Stimulated activated CD8-positive, alpha-beta memory T cell treated with anti-CD3 and anti-CD28 coated beads, Interleukin-15, amount 100 ng/mL, for 1 hour (primary cell): Measurements from ENCODE around the gene ROR2.
"Not testable (repeated sequence)": the region's sequence is repeated elsewhere in the genome, so short reads cannot be mapped to it uniquely, and the experiment has no call there.

Experiments used
- DNase-seq: peaks from one replicate; pipeline ENCODE4 v3.0.0-alpha.2; 2020; ENCODE audit warnings: low read depth

The ROR2 gene

DNA sequence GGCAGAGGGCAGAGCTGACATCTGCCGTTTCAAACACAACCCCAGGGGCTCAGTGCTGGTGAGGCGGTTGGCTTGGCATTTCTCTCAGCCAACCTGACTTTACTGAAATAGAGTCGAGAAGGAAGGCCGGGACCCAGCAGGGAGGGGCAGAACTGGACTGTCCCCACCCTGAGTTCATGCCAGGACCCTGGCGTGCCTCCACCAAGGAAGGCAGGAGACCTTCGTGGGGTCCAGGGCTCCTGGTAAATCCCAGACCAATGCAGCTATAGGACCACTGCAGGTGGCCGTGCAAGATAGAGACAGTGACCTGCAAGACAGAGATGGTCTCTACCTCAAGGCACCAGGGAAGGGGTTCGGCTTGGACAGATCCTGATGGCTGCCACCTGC lies 132.9 kb downstream of the ROR2 start:
- DNase-seq: no peak

DNA sequence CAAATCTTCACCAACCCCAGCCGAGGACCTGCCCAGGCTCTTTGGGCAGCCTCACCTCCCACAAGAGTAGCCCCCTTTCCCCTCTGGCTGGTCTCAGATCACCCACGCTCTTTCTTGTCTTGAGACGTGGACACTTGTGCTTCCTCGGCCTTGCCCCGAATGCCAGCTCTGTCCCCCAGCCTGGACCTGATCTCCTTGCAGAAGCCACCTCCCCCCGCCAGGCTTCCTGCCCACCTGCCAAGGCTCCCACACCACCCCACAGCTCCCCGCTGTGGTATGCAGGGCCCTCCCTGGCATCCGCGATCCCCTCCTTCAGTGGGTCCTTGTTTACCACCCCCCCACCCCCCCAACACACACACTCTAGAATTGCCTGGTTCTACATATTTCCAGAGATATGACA lies 133.7 kb downstream of the ROR2 start:
- DNase-seq: no peak

DNA sequence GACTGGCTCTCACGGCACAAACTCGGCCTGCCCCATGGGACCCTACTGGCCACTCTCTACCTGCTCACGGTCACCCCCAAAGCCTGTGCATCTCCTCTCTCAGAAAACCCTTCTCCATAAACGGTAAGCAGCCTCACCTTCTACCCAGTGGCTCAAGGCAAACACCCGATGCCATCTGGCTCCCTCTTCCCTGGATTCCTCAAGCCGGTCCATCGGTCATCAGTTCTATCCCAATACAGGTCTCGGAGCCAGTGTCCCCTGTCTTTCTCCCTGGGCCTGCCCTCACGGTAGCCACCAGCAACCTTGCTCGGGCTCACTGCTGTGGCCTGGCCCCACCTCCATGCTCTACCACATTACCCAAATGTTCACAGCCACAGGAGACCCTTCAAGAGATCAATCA lies 134.1 kb downstream of the ROR2 start:
- no peak for DNase-seq

DNA sequence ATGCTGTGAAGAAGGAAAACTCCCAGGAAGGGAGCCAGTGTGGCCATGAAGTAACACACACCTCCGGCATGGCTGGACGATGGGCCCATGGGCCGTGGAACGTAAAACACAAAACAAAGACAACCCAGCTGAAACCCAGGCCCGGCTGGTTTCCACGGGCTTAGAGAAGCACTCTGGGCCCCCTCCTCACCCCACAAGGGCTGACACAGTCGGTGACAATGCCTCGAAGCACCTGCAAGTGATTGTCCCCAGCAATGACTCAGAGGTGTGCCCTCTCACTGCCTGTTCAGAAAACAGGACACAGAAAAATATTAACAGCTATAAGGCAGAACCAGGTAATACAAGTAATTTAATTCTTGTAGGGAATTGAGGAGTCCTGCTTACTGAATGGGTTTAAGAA lies 135.3 kb downstream of the ROR2 start:
- DNase-seq: no peak

DNA sequence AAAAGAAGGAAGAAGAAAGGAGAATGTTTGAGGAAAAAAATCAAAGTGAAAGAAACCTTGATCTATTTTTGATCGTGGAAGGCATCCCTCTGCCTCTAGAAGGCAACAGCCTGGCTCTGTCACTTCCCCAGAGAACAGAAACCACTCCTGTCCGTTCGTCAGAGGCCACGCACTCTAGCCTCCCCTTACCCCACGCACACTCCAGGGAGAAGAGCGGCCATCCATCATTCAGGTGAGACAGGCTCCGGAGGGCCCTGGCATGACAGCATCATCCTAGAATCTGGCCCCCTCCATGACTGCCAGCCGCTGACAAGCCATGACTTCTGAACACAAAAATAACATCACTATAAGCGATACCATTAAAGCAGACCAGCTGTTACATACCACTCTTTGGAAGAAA lies 135.8 kb downstream of the ROR2 start:
- no peak for DNase-seq

DNA sequence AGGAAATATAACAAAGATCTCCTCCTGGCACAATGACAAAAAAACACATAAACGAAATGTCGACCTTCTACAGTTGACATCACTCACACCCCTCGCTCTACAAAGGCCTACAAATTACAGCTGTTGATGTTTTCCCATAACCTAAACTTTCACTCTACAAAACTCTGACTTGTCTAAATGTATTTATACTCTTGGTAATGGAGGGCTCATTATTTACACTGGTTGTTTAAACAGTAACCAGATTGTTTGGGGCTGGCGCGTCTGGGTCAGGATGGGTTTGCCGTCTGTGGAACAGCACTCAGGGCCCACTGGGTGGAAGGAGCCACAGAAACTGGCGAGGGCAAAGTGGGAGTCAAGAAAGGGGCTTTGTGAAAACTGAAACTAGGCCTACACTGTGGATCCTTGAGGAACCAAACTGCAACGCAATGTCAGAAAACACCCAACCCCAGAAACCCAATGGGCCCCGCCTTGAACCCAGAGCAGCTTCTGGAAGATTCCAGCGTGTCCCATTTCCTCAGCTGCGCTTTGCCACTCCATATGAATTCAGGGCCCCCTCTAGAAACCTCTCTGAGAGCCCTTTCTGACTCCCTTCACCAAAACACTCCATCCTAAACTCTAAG lies 136.7 kb downstream of the ROR2 start:
- DNase-seq: no peak

DNA sequence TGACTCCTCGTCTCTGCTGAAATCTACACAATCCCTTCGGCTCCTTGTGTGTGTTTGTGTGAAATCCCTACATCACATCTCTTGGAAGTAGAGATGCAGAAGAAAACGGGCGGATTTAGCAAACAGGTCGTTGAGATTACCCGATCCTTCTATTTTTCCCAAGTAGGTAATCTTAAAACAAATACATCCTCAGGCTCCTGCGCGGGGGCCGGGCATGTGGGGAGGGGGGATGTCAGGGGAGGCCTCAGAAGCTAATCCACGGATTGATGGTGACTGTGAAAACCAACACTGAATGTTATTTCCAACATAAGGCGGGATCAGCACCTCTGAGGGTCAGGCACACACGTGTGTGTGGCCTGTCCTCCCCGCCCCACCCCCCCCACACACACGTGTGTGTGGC lies 137.8 kb downstream of the ROR2 start:
- no peak for DNase-seq

DNA sequence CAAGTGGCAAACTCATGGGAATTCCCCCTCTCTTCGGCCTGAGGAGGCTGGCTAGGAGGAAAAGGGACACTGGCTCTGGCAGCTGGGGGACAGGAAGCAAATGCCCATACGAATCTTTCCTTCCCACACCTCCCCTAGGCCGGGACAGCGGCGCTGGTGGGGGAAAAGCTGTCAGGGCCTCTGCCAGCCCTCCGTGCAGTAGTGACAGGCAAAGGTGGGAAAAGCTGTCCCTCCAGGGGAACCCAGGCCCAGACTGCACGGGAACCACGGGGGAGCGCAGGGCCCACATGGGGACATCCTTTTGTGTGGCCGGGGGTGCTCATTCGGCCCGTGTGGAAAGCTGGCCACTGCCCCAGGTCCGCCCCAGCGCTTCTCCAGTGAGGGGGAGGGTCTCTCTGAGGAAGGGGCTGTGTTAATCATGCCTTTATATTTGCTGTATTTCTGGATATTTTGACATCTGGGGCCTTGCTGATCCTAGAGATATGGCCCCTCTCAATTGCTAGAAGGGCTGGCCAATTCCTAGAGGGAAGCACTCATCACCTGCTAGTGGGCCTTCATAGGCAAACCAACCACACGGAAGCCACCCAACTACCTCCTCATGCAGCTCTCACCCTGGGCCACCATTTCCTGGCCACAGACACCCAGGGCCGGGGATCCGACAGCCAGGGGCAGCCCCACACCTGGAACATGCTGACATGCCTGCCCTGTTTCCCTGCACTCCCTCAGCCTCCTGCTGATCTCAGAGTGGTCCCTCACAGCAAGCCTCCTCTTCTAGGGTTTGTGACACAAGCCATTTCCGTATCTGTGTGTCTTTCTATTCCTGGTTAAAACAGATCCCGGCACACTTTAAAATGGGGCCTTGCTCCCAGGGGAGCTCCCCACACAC lies 138.8 kb downstream of the ROR2 start:
- no peak for DNase-seq

DNA sequence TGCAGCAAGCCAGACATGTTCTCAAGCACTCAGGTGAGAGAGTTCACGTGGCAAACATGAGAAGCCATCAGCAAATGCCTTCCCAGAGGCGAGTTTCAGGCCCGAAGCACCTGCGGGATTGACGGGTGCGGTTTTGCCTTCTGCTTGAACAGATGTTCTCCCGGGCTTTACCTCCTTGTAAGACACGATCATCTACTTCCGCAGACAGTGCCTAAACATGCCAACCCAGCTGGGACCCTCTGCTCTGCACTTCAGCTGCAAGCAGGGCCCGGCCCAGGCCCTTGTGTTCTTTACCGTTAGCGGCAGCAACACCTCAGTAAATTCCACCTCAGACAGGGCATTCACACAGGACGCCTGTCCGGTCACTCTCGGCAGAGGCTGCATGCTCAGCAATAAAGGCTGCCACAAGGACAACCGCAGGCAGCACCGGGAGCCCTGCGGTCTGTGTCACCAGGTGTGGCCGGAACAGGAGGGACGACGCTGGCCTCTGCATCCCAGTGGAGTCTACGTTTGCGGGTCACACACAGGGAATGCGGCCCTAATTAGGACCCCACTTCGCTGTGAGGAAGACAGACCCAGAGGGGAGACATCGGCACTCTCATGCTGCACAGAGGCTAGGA lies 139.6 kb downstream of the ROR2 start:
- DNase-seq: no peak

DNA sequence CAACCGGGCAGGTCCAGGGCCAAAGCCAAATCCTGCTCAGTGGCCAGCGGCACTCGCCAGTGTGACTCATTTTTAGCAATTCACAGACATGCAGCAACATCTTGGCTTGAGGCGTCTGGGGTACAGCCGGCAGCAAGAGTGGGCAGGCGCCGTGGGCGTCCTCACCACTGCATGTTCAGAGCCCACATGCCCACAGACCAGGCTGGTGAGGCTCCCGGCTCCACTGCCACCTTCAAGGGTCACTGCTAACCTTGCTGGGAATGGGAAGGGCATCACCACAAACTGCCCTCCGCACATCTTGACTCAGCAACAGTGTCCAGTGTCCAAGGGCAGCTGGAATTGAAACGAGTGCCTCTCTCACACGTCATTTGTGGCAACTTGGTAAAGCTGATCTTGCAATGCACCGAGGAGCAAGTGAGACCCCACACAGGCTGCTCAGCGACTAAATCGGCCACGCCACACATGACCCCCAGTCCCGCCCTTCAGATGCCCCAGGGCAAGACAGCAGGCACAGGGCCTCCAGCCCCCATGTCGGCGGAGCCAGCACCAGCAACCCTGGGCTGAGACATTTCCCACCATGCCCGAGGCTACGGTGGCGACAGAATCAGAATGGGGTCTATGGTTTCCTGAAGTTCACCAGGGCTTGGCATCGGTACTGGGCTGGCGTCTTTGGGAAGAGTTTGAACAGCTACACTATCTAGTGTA lies 140.3 kb downstream of the ROR2 start:
- DNase-seq: no peak

DNA sequence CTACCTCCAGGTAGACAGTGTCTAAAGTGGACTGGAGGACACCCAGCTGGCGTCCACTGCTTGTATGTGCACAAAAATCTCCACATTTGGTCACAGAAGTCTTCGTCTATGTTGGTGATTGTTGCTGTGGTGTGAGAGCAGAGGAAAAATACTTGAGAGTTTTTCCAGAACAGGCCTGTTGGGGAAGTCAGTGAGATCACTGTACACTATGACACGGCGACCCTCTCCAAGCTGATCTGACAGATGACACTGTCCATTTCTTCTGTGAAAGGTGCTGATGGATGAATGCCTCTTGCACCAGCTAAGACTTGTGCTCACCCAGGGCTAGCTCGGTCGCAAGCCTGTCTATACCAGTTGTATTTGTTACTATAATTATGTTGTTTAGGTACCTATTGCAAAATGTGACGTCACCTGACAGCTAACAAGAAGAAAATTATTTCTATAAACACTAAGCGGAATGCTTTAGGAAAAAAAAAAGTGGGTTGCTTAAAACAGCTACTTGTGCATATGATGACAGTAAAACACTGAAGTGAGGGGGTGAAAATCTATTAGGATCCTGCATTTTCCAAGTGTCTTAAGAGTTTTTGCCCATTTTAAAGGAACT lies 142.3 kb downstream of the ROR2 start:
- DNase-seq: no peak

DNA sequence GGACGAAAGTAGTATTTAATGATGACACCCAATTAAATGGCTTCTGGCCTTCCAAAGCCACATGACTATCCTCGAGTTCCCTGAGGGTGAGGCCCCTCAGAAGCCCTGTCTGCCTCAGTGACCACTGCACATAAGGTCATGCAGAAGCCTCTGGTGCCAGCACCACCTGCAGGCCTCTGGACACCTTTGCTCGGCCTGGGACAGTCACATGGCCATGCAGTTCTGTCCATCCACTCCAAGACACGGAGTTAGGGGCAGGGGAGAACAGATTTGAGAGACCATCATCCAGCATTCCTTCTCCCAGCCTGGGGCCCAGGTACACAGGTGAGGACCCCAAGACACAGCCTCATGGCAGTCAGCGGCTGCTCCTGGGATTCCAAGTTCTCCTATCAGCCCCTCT lies 145.0 kb downstream of the ROR2 start:
- DNase-seq: no peak

DNA sequence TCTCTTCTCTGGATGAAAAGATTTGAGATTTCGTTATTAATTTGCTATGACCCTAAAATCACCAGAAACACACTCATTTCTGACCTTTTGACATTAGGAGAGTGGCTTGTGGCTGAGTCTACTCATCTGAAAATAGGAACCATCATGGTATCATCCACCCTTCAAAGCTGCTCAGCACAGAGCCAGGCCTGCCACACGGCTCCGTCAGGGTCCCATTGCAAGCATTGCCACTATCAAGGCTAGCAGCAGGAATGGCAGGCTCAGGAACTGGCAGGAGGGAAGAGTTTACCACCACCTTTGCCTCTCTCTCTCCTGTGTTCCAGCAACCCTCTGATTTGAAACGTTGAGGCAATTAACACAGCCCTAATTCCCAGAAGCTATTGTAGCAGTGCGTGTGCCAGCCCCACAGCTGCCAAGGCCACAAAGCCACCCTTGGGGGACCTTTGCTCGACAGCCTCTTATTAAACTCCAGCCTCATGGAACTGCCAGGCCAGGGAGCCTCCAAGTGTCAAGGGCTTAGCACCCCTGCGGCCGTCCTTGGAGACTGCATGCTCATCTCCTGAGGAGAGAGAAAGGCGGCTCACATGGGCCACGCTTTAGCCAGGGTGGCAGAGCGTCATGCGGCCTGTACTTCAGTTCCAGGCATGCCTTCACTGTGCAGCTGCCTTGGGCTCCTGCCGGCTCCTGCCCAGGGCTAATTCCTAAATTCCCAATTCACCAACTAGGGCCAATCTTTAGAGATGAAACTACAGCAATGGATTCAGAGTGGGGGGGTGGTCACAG lies 145.9 kb downstream of the ROR2 start:
- no peak for DNase-seq

DNA sequence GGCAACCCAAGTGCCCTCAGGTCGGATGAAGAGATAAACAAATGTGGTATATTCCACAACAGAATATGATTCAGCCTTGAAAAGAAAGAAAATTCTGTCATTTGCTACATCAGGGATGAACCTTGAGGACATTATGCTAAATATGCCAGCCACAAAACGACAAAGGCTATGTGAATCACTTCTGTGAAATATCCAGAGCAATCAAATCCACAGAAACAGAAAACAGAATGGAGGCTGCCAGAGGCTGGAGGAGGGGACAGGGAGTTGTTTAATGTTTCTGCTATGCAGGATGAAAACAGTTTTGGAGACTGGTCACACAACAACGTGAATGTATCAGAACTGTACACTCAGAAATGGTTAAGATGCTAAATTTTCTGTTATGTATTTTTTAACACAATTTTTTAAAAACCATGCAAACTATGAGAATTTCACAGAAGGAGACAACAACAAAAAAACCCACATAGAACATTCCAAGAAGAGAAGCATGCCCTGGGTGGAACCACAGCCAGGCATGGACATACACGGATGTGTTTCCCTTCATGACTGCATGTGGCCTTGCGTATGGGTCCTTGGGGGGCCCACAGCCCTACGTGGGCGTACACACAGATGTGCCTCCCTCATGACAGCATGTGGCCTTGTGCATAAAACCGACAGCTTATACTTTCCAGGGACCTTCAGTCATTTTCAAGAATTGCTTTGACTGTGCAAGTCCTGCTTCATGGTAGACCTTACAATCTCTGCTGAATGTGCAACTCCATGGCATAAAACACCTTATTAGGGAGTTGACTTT lies 146.7 kb downstream of the ROR2 start:
- no peak for DNase-seq

DNA sequence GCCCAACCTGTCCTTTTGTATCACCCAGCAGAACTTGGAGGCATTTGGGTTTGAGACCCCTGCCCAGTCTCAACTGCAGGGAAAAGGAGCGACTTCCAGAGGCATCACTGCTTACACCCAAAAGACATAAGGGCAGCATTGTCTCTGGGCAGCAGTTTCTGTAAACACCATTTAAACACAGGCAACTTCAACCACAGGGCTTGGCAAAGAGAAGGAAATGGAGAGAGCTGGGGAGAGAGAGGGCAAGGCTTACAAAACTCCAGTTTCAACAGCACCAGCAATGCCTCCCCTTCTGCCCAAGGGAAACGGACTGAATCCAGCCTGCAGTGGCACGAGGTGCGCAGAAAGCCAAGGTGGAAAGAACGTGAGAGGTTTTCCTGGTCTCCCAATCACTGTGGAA lies 147.6 kb downstream of the ROR2 start:
- DNase-seq: no peak

DNA sequence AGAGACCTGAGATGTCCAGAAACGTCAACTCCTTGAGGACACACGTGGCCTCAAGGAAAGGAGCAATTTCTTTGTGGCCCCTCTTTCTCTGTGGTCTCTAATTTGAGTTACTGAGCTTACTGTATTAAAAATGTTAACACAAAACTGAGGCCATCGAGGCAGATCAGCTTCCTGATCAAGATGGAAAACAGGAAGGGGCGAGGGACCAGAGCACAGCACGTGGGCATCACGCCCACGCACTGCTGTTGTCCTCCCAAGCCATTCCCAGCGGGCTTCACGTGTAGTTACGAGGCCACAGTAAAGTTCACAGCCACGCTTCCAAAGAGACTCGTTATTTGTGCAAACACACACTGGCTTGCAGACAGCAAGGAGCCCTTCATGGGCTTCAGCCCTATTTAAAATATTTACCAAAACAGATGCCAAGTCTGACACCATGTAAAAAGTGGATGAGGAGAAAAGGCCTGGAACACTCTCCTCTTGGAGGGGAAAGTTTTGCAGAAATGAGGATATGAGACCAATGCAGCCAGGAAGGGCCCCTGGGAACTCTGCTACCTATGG lies 149.5 kb downstream of the ROR2 start:
- no peak for DNase-seq

DNA sequence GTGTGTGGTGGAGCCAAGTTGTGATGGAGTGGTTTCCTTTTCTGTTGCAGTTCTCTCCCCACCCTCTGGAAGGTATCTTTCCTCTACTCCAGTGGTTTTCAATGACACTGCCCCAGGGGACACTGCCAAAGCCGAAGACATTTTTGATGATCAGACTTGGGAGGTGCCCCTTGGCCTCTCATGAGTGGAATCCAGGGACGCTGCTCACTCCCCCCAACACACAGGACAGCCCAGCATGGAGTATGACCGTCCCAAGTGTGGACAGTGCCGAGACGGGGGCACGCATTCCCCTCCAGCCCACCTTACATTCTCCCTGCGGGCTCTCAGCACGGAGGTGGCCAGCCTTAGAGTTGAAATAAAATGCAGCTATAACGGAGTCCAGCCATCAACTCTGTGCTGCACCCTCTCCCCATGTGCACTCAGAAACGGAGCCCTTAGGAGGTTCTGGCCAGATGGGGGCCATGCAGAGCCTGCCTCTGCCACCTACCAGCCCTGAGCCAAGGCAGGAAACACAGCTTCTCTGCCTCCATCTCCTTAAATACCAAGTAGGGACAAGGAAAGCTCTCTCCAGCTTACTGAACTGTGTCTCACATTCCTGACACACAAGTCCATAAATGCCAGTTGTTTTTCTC lies 150.8 kb downstream of the ROR2 start:
- no peak for DNase-seq

DNA sequence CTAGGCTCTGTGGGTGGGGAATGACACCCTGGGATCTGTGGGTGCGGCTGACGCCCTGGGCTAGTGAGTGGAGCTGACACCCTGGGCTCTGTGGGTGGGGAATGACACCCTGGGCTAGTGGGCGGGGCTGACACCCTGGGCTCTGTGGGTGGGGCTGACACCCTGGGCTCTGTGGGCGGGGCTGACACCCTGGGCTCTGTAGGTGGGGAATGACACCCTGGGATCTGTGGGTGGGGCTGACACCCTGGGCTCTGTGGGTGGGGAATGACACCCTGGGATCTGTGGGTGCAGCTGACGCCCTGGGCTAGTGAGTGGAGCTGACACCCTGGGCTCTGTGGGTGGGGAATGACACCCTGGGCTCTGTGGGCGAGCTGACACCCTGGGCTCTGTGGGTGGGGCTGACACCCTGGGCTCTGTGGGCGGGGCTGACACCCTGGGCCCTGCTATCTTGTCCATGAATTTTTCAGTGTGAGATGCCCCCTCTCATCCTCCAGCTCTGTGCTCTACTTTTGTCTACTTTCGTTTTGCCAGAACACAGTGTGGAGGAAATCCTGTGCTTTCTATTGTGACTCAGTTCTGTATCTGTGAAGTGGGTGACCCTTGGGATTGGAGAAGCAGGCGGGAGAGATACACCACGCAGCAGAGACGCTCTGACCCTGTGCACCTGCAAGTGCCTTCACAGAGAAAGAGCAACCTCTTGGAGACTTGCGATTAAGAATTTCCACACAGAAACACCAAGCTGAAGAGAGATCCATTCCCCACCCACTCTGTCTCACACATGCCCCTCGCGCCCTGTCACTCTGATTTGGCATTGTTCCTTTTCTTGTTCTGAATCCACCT lies 151.5 kb downstream of the ROR2 start:
- DNase-seq: not testable (repeated sequence)

DNA sequence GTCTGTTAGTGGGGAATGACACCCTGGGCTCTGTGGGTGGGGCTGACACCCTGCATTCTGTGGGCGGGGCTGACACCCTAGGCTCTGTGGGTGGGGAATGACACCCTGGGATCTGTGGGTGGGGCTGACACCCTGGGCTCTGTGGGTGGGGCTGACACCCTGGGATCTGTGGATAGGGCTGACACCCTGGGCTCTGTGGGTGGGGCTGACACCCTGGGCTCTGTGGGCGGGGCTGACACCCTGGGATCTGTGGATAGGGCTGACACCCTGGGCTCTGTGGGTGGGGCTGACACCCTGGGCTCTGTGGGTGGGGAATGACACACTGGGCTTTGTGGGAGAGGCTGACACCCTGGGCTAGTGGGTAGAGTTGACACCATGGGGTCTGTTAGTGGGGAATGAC lies 152.5 kb downstream of the ROR2 start:
- DNase-seq: not testable (repeated sequence)
